Thyroid gland (tissue), 4 donors: ENCODE results near the gene COBLL1.

Experiments used
- POLR2A ChIP-seq, 2 donors: fragments of 450-650 bp; IDR thresholded peaks; one replicate each; pipeline ENCODE4 v1.6.1; 2017; ENCODE audit warnings: antibody characterized with exemption in 2 of 2, mild to moderate bottlenecking in 2 of 2, moderate library complexity in 1 of 2
- TF ChIP-seq, protein P1 (sequence below), 6 experiments: fragments of 200-600 bp in 3 of 6; fragments of 450-650 bp in 3 of 6; sonication (generic) in 3 of 6; IDR thresholded peaks; one replicate each; pipeline ENCODE4 v1.5.1; 2016 to 2019; ENCODE audit warnings: antibody characterized with exemption in 6 of 6, mild to moderate bottlenecking in 2 of 6, inconsistent platforms in 1 of 6, moderate library complexity in 1 of 6

GRCh38 chr2:164785457-164785856 lies 56.2 kb downstream of the COBLL1 start:
- TF ChIP-seq POLR2A (IDR thresholded peaks at IDR 0.05), result no peak
- TF ChIP-seq, protein P1, sequence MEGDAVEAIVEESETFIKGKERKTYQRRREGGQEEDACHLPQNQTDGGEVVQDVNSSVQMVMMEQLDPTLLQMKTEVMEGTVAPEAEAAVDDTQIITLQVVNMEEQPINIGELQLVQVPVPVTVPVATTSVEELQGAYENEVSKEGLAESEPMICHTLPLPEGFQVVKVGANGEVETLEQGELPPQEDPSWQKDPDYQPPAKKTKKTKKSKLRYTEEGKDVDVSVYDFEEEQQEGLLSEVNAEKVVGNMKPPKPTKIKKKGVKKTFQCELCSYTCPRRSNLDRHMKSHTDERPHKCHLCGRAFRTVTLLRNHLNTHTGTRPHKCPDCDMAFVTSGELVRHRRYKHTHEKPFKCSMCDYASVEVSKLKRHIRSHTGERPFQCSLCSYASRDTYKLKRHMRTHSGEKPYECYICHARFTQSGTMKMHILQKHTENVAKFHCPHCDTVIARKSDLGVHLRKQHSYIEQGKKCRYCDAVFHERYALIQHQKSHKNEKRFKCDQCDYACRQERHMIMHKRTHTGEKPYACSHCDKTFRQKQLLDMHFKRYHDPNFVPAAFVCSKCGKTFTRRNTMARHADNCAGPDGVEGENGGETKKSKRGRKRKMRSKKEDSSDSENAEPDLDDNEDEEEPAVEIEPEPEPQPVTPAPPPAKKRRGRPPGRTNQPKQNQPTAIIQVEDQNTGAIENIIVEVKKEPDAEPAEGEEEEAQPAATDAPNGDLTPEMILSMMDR (IDR thresholded peaks at IDR 0.05), result no peak
